Sciatic nerve (tissue), 2 donors: ENCODE results near the gene SOST. TPM values are rescaled to one million over a fixed set of nuclear protein-coding genes. Genes with fewer than 3 reads are reported as not detected.
A peak's percentile ranks its signal among the peaks of the same experiment; 100 is the strongest.

Experiments
- ATAC-seq: fragments of 200-7000 bp; cut with Tn5 transposase; one replicate; pipeline ENCODE4 v1.9.1; 2020; ENCODE audit warnings: mild to moderate bottlenecking, moderate library complexity
- DNase-seq: peaks from one replicate; pipeline ENCODE4 v3.0.0-alpha.2; 2020; ENCODE audit warnings: low spot score
- intact Hi-C: fragments of 100-400 bp; cut with DNase I; formaldehyde crosslinking; loops from one replicate; pipeline ENCODE4 v1.14.2; 2022
- total RNA-seq: library from RNA; stranded (reverse); fragmentation: NEBNext Ultra II Directional; extraction: Animal tissue kit (Norgen Biotek cat#: 25700); gene quantifications from one replicate; pipeline ENCODE4 v1.2.1, GENCODE V29; 2021
- donor health status: DM: no; HTN: no; CAD: no.
- donor health status: DM: no; HTN: no; CAD: no.

Gene SOST
- total RNA-seq, 1 donor from 2014 or later = not detected

- intact Hi-C loops = no loop called here
- ATAC-seq (no peak), DNase-seq (no peak)
Observed at GRCh38 chr17:43756201-43756600, 2.4 kb downstream of the SOST start.

GRCh38 chr17:43755389-43755875 lies 3.2 kb downstream of the SOST start:
- no peak for DNase-seq
- no peak for ATAC-seq
- intact Hi-C loops = no loop called here

- no peak for DNase-seq
- intact Hi-C loops = loop anchor here (5.0 kb wide), 1 partner anchor 183 kb away; no protein-coding TSS in a partner anchor
- no peak for ATAC-seq
Observed at GRCh38 chr17:43754947-43755346, 3.6 kb downstream of the SOST start.

GRCh38 chr17:43753493-43754129 lies 5.0 kb downstream of the SOST start:
- no peak for ATAC-seq
- DNase-seq = no peak
- intact Hi-C loops = loop anchor here (5.0 kb wide), 1 partner anchor 181 kb away; no protein-coding TSS in a partner anchor

GRCh38 chr17:43750153-43750552 lies 8.4 kb downstream of the SOST start:
- ATAC-seq = no peak
- DNase-seq = no peak
- intact Hi-C loops = loop anchor here (5.0 kb wide), 1 partner anchor 178 kb away; no protein-coding TSS in a partner anchor

GRCh38 chr17:43745541-43745940 lies 13.1 kb downstream of the SOST start:
- no peak for ATAC-seq
- intact Hi-C loops = no loop called here
- DNase-seq = no peak

GRCh38 chr17:43741636-43742035 lies 17.0 kb downstream of the SOST start:
- DNase-seq (no peak), ATAC-seq (no peak)
- intact Hi-C loops = no loop called here

- ATAC-seq (no peak), DNase-seq (no peak)
- intact Hi-C loops = no loop called here
Observed at GRCh38 chr17:43740541-43740940, 18.1 kb downstream of the SOST start.

GRCh38 chr17:43737722-43738121 lies 20.9 kb downstream of the SOST start:
- no peak for ATAC-seq
- intact Hi-C loops = no loop called here
- no peak for DNase-seq

GRCh38 chr17:43736389-43736788 lies 22.2 kb downstream of the SOST start:
- intact Hi-C loops = no loop called here
- no peak for ATAC-seq

GRCh38 chr17:43734376-43734775 lies 24.2 kb downstream of the SOST start:
- intact Hi-C loops = no loop called here
- ATAC-seq (peak; percentile 56), DNase-seq (no peak)

More at GRCh38 chr17:43736389-43736788, 22.2 kb downstream of the SOST start:
- no peak for DNase-seq

GRCh38 chr17:43733956-43734355 lies 24.6 kb downstream of the SOST start:
- ATAC-seq = peak; percentile 10
- intact Hi-C loops = no loop called here
- DNase-seq = no peak

GRCh38 chr17:43732958-43733357 lies 25.6 kb downstream of the SOST start:
- intact Hi-C loops = no loop called here
- no peak for DNase-seq

GRCh38 chr17:43728081-43728480 lies 30.5 kb downstream of the SOST start:
- intact Hi-C loops = no loop called here
- ATAC-seq (no peak), DNase-seq (no peak)

More at GRCh38 chr17:43732958-43733357, 25.6 kb downstream of the SOST start:
- no peak for ATAC-seq

GRCh38 chr17:43723697-43724359 lies 34.8 kb downstream of the SOST start:
- ATAC-seq = no peak
- intact Hi-C loops = no loop called here
- no peak for DNase-seq

GRCh38 chr17:43722870-43723665 lies 35.5 kb downstream of the SOST start:
- intact Hi-C loops = no loop called here
- DNase-seq (no peak), ATAC-seq (no peak)

GRCh38 chr17:43722269-43722619 lies 36.3 kb downstream of the SOST start:
- ATAC-seq (no peak), DNase-seq (no peak)
- intact Hi-C loops = no loop called here

GRCh38 chr17:43721537-43722268 lies 36.9 kb downstream of the SOST start:
- no peak for ATAC-seq
- intact Hi-C loops = no loop called here

More at GRCh38 chr17:43721537-43722268, 36.9 kb downstream of the SOST start:
- DNase-seq = no peak
